ENCODE data around the gene TSBP1. TPM values are rescaled to one million over a fixed set of nuclear protein-coding genes. Genes with fewer than 3 reads are reported as not detected.

The TSBP1 gene
- total RNA-seq, 1 experiment from 2014 or later = not detected

DNA sequence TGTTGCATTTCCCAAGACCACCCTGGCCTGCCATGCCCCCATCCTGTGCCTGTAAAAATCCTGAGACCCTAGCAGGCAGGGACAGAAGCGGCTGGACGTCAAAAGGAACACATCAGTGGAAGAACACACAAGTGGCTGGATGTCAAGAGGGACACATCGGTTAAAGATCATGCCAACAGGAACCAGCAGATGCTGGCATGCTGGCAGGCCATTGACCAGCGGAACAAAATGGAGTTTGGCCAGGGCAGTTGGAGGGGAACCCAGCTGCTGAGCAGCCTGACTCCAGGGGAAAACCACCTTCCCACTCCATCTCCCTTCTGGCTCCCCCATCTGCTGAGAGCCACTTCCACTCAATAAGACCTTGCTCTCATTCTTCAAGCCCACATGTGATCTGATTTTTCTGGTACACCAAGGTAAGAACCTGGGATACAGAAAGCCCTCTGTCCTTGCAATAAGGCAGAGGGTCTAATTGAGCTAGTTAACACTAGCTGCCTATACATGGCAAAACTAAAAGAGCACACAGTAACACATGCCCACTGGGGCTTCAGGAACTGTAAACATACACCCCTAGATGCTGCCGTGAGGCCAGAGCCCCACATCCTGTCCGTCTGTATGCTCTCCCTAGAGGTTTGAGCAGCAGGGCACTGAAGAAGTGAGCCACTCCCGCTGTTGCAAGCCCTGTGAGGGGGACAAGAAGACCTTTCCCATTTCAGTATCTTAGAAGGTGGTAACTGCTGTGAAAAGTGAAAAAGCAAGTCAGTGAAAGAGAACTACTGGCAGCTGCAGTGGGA lies 4.2 kb upstream of the TSBP1 start:
- Histone ChIP-seq H2AFZ (ENCODE audit: low read length) (no peak overlapping the region), H3K23me2 (ENCODE audit: insufficient read length, low read depth, low read length, poor library complexity, severe bottlenecking) (no peaks in the 10 kb centered on the region), H3K9me3 (ENCODE audit: control insufficient read depth, low read depth, low read length) (no peaks in the 10 kb centered on the region), H3K23ac (ENCODE audit: insufficient read length, low read depth, low read length) (no peak overlapping the region), H2BK120ac (ENCODE audit: low read depth, low read length, poor library complexity, severe bottlenecking) (no peak overlapping the region), H3K4me1 (ENCODE audit: insufficient read depth, low read length) (no peaks in the 10 kb centered on the region), H2BK20ac (ENCODE audit: low read depth, low read length, poor library complexity, severe bottlenecking) (no peak overlapping the region), H2BK5ac (ENCODE audit: insufficient read length, low read length) (no peak overlapping the region), H3K18ac (ENCODE audit: insufficient read length, low read depth, low read length) (no peak overlapping the region), H3K79me1 (ENCODE audit: insufficient read depth, low read depth, low read length, poor library complexity, severe bottlenecking) (no peaks in the 10 kb centered on the region), H3K4ac (ENCODE audit: low read depth, low read length) (no peak overlapping the region), H3K4me2 (ENCODE audit: insufficient read depth, insufficient read length, low read length) (no peak overlapping the region), H2AK5ac (ENCODE audit: insufficient read length, low read length) (no peak overlapping the region), H2BK12ac (ENCODE audit: insufficient read length, low read depth, low read length) (no peak overlapping the region), H3K56ac (ENCODE audit: insufficient read length, low read depth, low read length) (no peak overlapping the region), H3T11ph (ENCODE audit: low read length) (no peak overlapping the region), H3K9ac (ENCODE audit: extremely low read depth, insufficient read length, low read length) (no peak overlapping the region), H4K91ac (ENCODE audit: insufficient read length, low read depth, low read length) (no peak overlapping the region), H3K14ac (ENCODE audit: insufficient read depth, low read length) (no peak overlapping the region), H3K79me2 (ENCODE audit: insufficient read depth, low read length) (no peaks in the 10 kb centered on the region), H4K5ac (ENCODE audit: insufficient read length, low read depth, low read length) (no peak overlapping the region), H3K27ac (ENCODE audit: insufficient read length, low read depth, low read length) (no peak overlapping the region), H4K8ac (replicated peaks; ENCODE audit: insufficient read length, low read depth, low read length) (no peak overlapping the region), H2BK15ac (ENCODE audit: low read depth, low read length) (no peak overlapping the region), H3K27me3 (ENCODE audit: insufficient read depth, low read length) (no peaks in the 10 kb centered on the region), H4K20me1 (ENCODE audit: control insufficient read depth, insufficient read depth, insufficient read length) (no peaks in the 10 kb centered on the region)
- no peak for DNase-seq
- Mint-ChIP-seq H3K9me3 (no peaks in the 10 kb centered on the region), H3K36me3 (ENCODE audit: insufficient read depth in 1 of 3, low read depth in 3 of 3) (no peaks in the 10 kb centered on the region), H3K27ac (no peak overlapping the region), H3K27me3 (ENCODE audit: low read depth) (no peaks in the 10 kb centered on the region), H3K4me3 (no peak overlapping the region), H3K4me1 (0 out of 4 replicates have a peak, but pooled peaks cover 0 to 3% of the 10 kb centered on the region in 2 experiments)
- no CpG with 5 or more reads among the region's 7 CpGs for WGBS (ENCODE audit: extremely low coverage, insufficient read length, low lambda C conversion rate)
- TF ChIP-seq CTCF (conservative IDR thresholded peaks at IDR 0.05) = no peak

Data from H9 (cell line).